PC-9 (cell line): ENCODE data around the gene INTS13. TPM values are rescaled to one million over a fixed set of nuclear protein-coding genes. Genes with fewer than 3 reads are reported as not detected.

Source experiments
- BruUV-seq: library from RNA; stranded (reverse); fragments of 400-500 nt; replicated peaks from 2 replicates; lab custom pipeline; 2021; lab: Mats Ljungman, UMichigan
- CTCF ChIA-PET: fragments of 300-600 bp; sonication (Branson Sonifier 250); formaldehyde crosslinking; loops from one replicate; lab custom pipeline; 2022; ENCODE audit warnings: antibody characterized with exemption; lab: Charles Lee
- POLR2A ChIA-PET: fragments of 300-600 bp; sonication (Branson Sonifier 250); formaldehyde crosslinking; loops from one replicate; lab custom pipeline; 2022; ENCODE audit warnings: antibody characterized with exemption; ENCODE audit not compliant: unreplicated experiment; lab: Charles Lee
- DNase-seq, 2 experiments: peaks; one replicate each; pipeline versions ENCODE4 v3.0.0 to v3.0.0-alpha.2; 2015 to 2022; ENCODE audit warnings: mixed read lengths in 1 of 2
- H2AFZ ChIP-seq: fragments of 200-600 bp; sonication (generic); 2 replicates; pipeline ENCODE4 v1.8.1; 2017; ENCODE audit warnings: antibody characterized with exemption
- H3F3A ChIP-seq: fragments of 200-600 bp; sonication (generic); 2 replicates; pipeline ENCODE4 v1.8.1; 2017; ENCODE audit warnings: antibody characterized with exemption, mild to moderate bottlenecking, low read depth; ENCODE audit not compliant: insufficient read depth
- H3K27ac ChIP-seq: fragments of 200-600 bp; sonication (generic); 2 replicates; pipeline ENCODE4 v1.6.1; 2016; ENCODE audit warnings: mixed run types
- H3K27me3 ChIP-seq: fragments of 200-600 bp; sonication (generic); 2 replicates; pipeline ENCODE4 v1.6.1; 2016; ENCODE audit warnings: low read depth, mixed run types; ENCODE audit not compliant: insufficient read depth
- H3K36me3 ChIP-seq: fragments of 200-600 bp; sonication (generic); 2 replicates; pipeline ENCODE4 v1.6.1; 2016; ENCODE audit warnings: low read depth, mixed run types
- H3K4me1 ChIP-seq: fragments of 200-600 bp; sonication (generic); replicated peaks from 2 replicates; pipeline ENCODE4 v1.6.1; 2016; ENCODE audit warnings: mixed run types; ENCODE audit not compliant: insufficient read depth
- H3K4me2 ChIP-seq: fragments of 200-600 bp; sonication (generic); 2 replicates; pipeline ENCODE4 v1.6.1; 2017; ENCODE audit warnings: mixed run types
- H3K4me3 ChIP-seq: fragments of 200-600 bp; sonication (generic); 2 replicates; pipeline ENCODE4 v1.6.1; 2016; ENCODE audit warnings: mixed run types
- H3K79me2 ChIP-seq: fragments of 200-600 bp; sonication (generic); 2 replicates; pipeline ENCODE4 v1.6.1; 2017; ENCODE audit warnings: low read depth, mixed run types
- H3K9me2 ChIP-seq: fragments of 200-600 bp; sonication (generic); 2 replicates; pipeline ENCODE4 v1.8.1; 2017; ENCODE audit warnings: mild to moderate bottlenecking; ENCODE audit not compliant: insufficient read depth
- H3K9me3 ChIP-seq: fragments of 200-600 bp; sonication (generic); 2 replicates; pipeline ENCODE4 v1.8.1; 2016; ENCODE audit warnings: low read depth; ENCODE audit not compliant: insufficient read depth
- H4K20me1 ChIP-seq: fragments of 200-600 bp; sonication (generic); 2 replicates; pipeline ENCODE4 v1.8.1; 2017; ENCODE audit not compliant: insufficient read depth
- CTCF ChIP-seq: fragments of 200-600 bp; sonication (generic); conservative IDR thresholded peaks from 2 replicates; pipeline ENCODE4 v1.6.1; 2017; ENCODE audit warnings: mixed run types, antibody characterized with exemption, mild to moderate bottlenecking, moderate library complexity
- EZH2 ChIP-seq: fragments of 200-600 bp; sonication (generic); IDR thresholded peaks from 2 replicates; pipeline ENCODE4 v1.8.0; 2017; ENCODE audit warnings: antibody characterized with exemption, low read depth
- intact Hi-C: fragments of 100-400 bp; cut with micrococcal nuclease; formaldehyde crosslinking; loops from one replicate; pipeline ENCODE4 v1.10.0; 2022; ENCODE audit not compliant: unreplicated experiment
- total RNA-seq: library from RNA; stranded (reverse); gene quantifications from 2 replicates; pipeline ENCODE4 v1.2.3, GENCODE V29; 2021

INTS13 gene
- total RNA-seq, 1 experiment from 2014 or later = 40.8 TPM

GRCh38 chr12:26869908-26870459 is 67.8 kb downstream of the INTS13 start:
- TF ChIP-seq EZH2 (no peak), CTCF (no peak)
- Histone ChIP-seq H3K27me3 (no peaks in the 10 kb centered on the region), H3K9me3 (no peaks in the 10 kb centered on the region), H3K4me1 (peaks cover 14% of the 10 kb centered on the region), H3K36me3 (no peaks in the 10 kb centered on the region), H3K79me2 (no peaks in the 10 kb centered on the region), H3K27ac (peak overlapping the region; percentile 43), H4K20me1 (no peaks in the 10 kb centered on the region), H3K9me2 (no peaks in the 10 kb centered on the region; the same call in 1 of the 2 replicates), H3K4me3 (peak overlapping the region; percentile 43; the same call in 1 of the 2 replicates), H2AFZ (peak overlapping the region; percentile 48; the same call in 1 of the 2 replicates), H3F3A (peaks cover 14% of the 10 kb centered on the region; the same call in 1 of the 2 replicates), H3K4me2 (peak overlapping the region; percentile 71)
- no TSS peak for BruUV-seq
- DNase-seq = no peak
- intact Hi-C loops = no loop called here
- CTCF ChIA-PET = no interaction called here
- POLR2A ChIA-PET = no interaction called here

DNA sequence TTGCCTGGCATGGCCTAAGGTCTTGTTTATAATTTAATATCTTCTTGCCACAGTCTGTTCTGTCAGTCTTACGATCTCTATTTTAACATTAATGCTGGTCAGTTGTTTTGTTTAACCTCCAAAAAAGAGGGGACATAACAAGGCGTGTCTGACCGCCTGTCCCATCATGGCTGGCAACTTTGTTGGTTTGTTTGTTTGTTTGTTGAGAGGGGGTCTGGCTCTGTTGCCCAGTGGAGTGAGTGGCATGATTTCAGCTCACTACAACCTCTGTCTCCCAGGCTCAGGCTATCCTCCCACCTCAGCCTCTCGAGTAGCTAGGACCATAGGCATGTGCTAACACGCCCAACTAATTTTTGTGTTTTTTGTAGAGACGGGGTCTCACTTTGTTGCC is 68.7 kb downstream of the INTS13 start:
- H3K36me3 ChIP-seq = no peaks in the 10 kb centered on the region
- POLR2A ChIA-PET = interaction anchor here (0.7 kb wide), 1 partner anchor 462 kb away, joined by 3 read pairs; no protein-coding TSS in a partner anchor
- peaks cover 14% of the 10 kb centered on the region; the same call in 1 of the 2 replicates for H3F3A ChIP-seq
- no peak overlapping the region for H2AFZ ChIP-seq
- intact Hi-C loops = no loop called here
- BruUV-seq = no TSS peak
- H3K9me2 ChIP-seq = no peaks in the 10 kb centered on the region; the same call in 1 of the 2 replicates
- no peak for TF ChIP-seq CTCF
- TF ChIP-seq EZH2 = no peak
- CTCF ChIA-PET = no interaction called here
- peaks cover 14% of the 10 kb centered on the region for H3K4me1 ChIP-seq
- H3K9me3 ChIP-seq = no peaks in the 10 kb centered on the region
- no peak overlapping the region for H3K4me3 ChIP-seq
- H3K27ac ChIP-seq = no peak overlapping the region
- no peaks in the 10 kb centered on the region for H3K27me3 ChIP-seq
- no peak for DNase-seq
- H3K79me2 ChIP-seq = no peaks in the 10 kb centered on the region
- H3K4me2 ChIP-seq = no peak overlapping the region
- H4K20me1 ChIP-seq = no peaks in the 10 kb centered on the region

GRCh38 chr12:26868447-26869103 is 69.2 kb downstream of the INTS13 start:
- H3K9me3 ChIP-seq = no peaks in the 10 kb centered on the region
- no peak overlapping the region for H2AFZ ChIP-seq
- H3K9me2 ChIP-seq = no peaks in the 10 kb centered on the region; the same call in 1 of the 2 replicates
- POLR2A ChIA-PET = interaction anchor here (0.7 kb wide), 1 partner anchor 463 kb away, joined by 3 read pairs; no protein-coding TSS in a partner anchor
- no peak overlapping the region for H3K4me2 ChIP-seq
- intact Hi-C loops = no loop called here
- BruUV-seq = no TSS peak
- H3K4me3 ChIP-seq = no peak overlapping the region
- H3K27ac ChIP-seq = no peak overlapping the region
- peaks cover 14% of the 10 kb centered on the region for H3K4me1 ChIP-seq
- TF ChIP-seq EZH2 (no peak), CTCF (no peak)
- no peak for DNase-seq
- no peaks in the 10 kb centered on the region for H3K36me3 ChIP-seq
- no peaks in the 10 kb centered on the region for H3K79me2 ChIP-seq
- no peaks in the 10 kb centered on the region for H3K27me3 ChIP-seq
- H3F3A ChIP-seq = peaks cover 14% of the 10 kb centered on the region; the same call in 1 of the 2 replicates
- CTCF ChIA-PET = no interaction called here
- no peaks in the 10 kb centered on the region for H4K20me1 ChIP-seq
